ENCODE measurements around the gene AGMAT. TPM values are rescaled to one million over a fixed set of nuclear protein-coding genes. Genes with fewer than 3 reads are reported as not detected.

AGMAT gene
- total RNA-seq, 2 experiments from 2014 or later = 3.8 to 4.6 TPM

DNA sequence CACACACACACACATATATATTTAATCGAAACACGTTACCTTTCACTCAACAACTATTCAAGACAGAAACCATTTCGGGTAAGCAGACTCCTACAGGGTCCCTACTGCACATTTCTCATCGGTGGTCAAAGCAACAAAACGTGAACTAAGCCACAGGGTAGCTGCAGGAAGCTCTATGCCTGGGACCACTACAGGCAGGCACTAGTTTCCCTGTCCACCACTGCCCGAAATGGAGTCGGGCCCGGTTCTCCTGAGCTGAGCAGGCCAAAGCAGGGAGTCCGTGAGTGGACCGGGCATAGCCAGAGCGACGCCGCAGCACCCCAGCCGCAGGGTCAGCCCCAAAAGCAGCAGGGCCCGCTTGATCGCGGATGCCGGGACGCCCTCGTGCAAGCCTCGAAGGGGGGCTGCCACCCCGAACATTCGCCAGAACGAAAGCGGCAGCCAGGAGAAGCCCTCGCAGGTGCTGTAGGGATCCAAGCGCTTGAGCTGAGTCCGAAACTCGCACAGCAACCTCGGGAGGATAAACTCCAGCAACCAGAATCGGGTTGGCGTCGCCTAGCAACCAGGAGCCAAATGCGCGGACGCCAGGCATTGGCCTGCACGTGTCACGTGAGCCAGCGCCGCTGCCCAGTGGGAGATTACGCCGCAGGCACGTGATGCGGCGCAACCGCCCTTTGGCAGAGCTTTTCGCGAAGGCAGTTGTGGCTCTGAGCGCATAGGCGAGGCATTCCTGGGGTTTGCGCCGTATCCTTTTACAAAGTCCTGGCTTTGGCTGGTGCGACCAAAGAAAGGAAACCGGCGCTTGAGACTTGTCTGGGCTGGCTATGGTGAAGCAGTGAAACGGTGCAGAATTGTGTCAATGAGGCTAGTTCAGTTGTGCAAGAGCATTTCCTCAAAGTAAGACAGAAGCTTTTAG, 18.5 kb upstream of the AGMAT start:
- peak overlapping the region; percentile 80 for H3K27ac Mint-ChIP-seq
- POLR2A ChIA-PET = interaction anchor here (0.6 to 3.0 kb wide), 14 partner anchors 10 to 760 kb away, joined by 3 to 34 read pairs (median 4); partner anchors contain the start of genes DNAJC16 and ZBTB17
- H3K9me3 Mint-ChIP-seq = no peaks in the 10 kb centered on the region
- H3K27me3 Mint-ChIP-seq = no peaks in the 10 kb centered on the region
- H3K9me3 ChIP-seq (ENCODE audit: control insufficient read depth in 1 of 2, insufficient read depth in 1 of 2, low read length in 2 of 2) = peaks cover 0 to 3% of the 10 kb centered on the region in 2 experiments
- DNase-seq = peak; percentile 85 to 98 (median 90)
- intact Hi-C loops (cut with DNase I, micrococcal nuclease) = loop anchor here (1.0 to 5.0 kb wide), 3 partner anchors 13 to 76 kb away; partner anchors contain the start of genes DDI2 (in 2 of the 2) and DNAJC16 (in 1 of the 2)
- H3K4me1 ChIP-seq (ENCODE audit: insufficient read depth, low read length) = peaks cover 15% of the 10 kb centered on the region
- TF ChIP-seq, protein P1, sequence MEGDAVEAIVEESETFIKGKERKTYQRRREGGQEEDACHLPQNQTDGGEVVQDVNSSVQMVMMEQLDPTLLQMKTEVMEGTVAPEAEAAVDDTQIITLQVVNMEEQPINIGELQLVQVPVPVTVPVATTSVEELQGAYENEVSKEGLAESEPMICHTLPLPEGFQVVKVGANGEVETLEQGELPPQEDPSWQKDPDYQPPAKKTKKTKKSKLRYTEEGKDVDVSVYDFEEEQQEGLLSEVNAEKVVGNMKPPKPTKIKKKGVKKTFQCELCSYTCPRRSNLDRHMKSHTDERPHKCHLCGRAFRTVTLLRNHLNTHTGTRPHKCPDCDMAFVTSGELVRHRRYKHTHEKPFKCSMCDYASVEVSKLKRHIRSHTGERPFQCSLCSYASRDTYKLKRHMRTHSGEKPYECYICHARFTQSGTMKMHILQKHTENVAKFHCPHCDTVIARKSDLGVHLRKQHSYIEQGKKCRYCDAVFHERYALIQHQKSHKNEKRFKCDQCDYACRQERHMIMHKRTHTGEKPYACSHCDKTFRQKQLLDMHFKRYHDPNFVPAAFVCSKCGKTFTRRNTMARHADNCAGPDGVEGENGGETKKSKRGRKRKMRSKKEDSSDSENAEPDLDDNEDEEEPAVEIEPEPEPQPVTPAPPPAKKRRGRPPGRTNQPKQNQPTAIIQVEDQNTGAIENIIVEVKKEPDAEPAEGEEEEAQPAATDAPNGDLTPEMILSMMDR (IDR thresholded peaks at IDR 0.05) = no peak
- peak; percentile 98 for ATAC-seq (ENCODE audit: poor library complexity)
- no peaks in the 10 kb centered on the region for H3K27me3 ChIP-seq (ENCODE audit: control insufficient read depth in 1 of 2, insufficient read depth in 2 of 2, low read length in 2 of 2)
- no peaks in the 10 kb centered on the region for H3K36me3 ChIP-seq (ENCODE audit: insufficient read depth, low read length)
- peak overlapping the region; percentile 65 for H3K4me3 Mint-ChIP-seq
- peaks cover 13% of the 10 kb centered on the region for H3K4me1 Mint-ChIP-seq (ENCODE audit: low read depth)
- H3K27ac ChIP-seq (ENCODE audit: low read depth in 1 of 2, low read length in 2 of 2) = peak overlapping the region; percentile 47 to 49
- no peaks in the 10 kb centered on the region for H3K36me3 Mint-ChIP-seq (ENCODE audit: low read depth)
- CTCF ChIA-PET = interaction anchor here (1.1 to 2.1 kb wide), 3 partner anchors 13 to 19 kb away, joined by 5 read pairs; partner anchors contain the start of gene AGMAT
- H3K4me3 ChIP-seq (ENCODE audit: low read length) = peak overlapping the region; percentile 95

DNA sequence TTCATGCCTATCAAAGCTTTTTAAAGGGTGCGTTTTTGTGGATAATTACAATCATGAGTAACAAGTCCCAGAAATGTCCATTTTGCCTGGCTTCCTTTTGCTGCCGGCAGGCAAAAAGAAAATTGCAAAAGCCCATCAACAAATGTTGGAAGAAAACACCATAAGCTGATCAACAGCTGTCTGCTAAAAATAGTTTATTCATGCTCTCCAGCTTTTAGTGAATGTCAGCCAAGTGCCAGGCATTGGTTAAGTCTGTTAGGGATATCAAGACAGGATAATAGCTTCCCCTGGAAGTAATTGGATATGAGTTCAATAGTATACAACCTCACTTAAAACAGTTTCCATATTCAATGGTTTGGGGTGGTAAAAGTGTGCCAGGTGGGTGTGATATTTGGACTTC, 13.6 kb upstream of the AGMAT start:
- H3K4me3 ChIP-seq (ENCODE audit: low read length) = no peak overlapping the region
- H3K4me3 Mint-ChIP-seq = no peak overlapping the region
- DNase-seq (no peak), ATAC-seq (ENCODE audit: poor library complexity) (no peak)
- H3K9me3 Mint-ChIP-seq = no peaks in the 10 kb centered on the region
- peaks cover 4% of the 10 kb centered on the region for H3K4me1 Mint-ChIP-seq (ENCODE audit: low read depth)
- intact Hi-C loops (cut with DNase I, micrococcal nuclease) = no loop called here
- no peaks in the 10 kb centered on the region for H3K36me3 ChIP-seq (ENCODE audit: insufficient read depth, low read length)
- H3K27me3 ChIP-seq (ENCODE audit: control insufficient read depth in 1 of 2, insufficient read depth in 2 of 2, low read length in 2 of 2) = no peaks in the 10 kb centered on the region
- peaks cover 7% of the 10 kb centered on the region for H3K4me1 ChIP-seq (ENCODE audit: insufficient read depth, low read length)
- no peak overlapping the region for H3K27ac ChIP-seq (ENCODE audit: low read depth in 1 of 2, low read length in 2 of 2)
- CTCF ChIA-PET = no interaction called here
- TF ChIP-seq, protein P1 (IDR thresholded peaks at IDR 0.05) = no peak
- H3K9me3 ChIP-seq (ENCODE audit: control insufficient read depth in 1 of 2, insufficient read depth in 1 of 2, low read length in 2 of 2) = no peaks in the 10 kb centered on the region
- no peak overlapping the region for H3K27ac Mint-ChIP-seq
- POLR2A ChIA-PET = interaction anchor here (1.0 kb wide), 1 partner anchor 19 kb away, joined by 3 read pairs; no protein-coding TSS in a partner anchor
- no peaks in the 10 kb centered on the region for H3K36me3 Mint-ChIP-seq (ENCODE audit: low read depth)
- no peaks in the 10 kb centered on the region for H3K27me3 Mint-ChIP-seq

DNA sequence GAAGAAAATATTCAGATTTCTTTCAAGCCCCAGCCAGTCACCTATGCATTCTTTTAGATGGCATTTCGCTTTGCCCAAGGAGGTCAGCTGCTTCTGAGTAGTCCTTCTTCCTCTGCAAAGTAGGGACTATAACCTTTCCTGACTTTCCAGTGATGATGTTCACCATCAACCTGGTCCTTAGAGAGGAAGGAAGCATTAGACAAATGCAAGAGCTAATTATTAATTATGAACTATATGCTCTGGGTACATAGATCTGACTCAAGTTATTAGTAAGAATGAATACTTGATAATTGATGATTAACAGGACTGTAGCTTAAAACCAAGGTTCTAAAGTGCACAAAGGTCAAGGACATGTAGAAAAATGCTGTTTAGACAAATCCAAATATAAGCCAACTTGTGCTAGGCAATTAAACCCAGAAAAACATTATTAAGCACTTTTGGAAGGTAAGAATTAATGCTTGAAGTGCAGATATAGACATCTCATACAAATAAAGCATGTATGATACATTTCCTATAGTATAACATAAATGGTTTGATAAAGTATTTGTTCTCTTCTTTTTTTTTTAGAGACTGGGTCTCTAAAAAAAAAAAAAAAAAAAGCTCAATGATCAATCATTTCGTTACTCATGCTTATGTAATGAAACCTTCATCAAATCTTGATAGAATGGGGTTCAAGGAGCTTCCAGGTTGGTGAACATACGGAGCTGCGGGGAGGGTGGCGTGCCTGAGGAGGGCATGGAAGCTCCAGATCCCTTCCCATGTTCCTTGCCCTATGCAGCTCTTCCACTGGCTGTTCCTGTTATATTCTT, 11.2 kb upstream of the AGMAT start:
- no peaks in the 10 kb centered on the region for H3K36me3 ChIP-seq (ENCODE audit: insufficient read depth, low read length)
- intact Hi-C loops (cut with DNase I, micrococcal nuclease) = loop anchor here (1.0 to 2.0 kb wide), 2 partner anchors 21 to 145 kb away; partner anchors contain the start of gene DDI2 (in 1 of the 2)
- no peaks in the 10 kb centered on the region for H3K27me3 ChIP-seq (ENCODE audit: control insufficient read depth in 1 of 2, insufficient read depth in 2 of 2, low read length in 2 of 2)
- Mint-ChIP-seq H3K9me3 (no peaks in the 10 kb centered on the region), H3K27ac (no peak overlapping the region), H3K4me3 (no peak overlapping the region), H3K36me3 (ENCODE audit: low read depth) (no peaks in the 10 kb centered on the region), H3K27me3 (no peaks in the 10 kb centered on the region), H3K4me1 (ENCODE audit: low read depth) (no peaks in the 10 kb centered on the region)
- H3K27ac ChIP-seq (ENCODE audit: low read depth in 1 of 2, low read length in 2 of 2) = no peak overlapping the region
- TF ChIP-seq, protein P1 (IDR thresholded peaks at IDR 0.05) = no peak
- H3K9me3 ChIP-seq (ENCODE audit: control insufficient read depth in 1 of 2, insufficient read depth in 1 of 2, low read length in 2 of 2) = no peaks in the 10 kb centered on the region
- no peak overlapping the region for H3K4me3 ChIP-seq (ENCODE audit: low read length)
- ATAC-seq (ENCODE audit: poor library complexity) = no peak
- POLR2A ChIA-PET = no interaction called here
- CTCF ChIA-PET = interaction anchor here (0.6 to 1.1 kb wide), 4 partner anchors 15 to 145 kb away, joined by 3 to 8 read pairs (median 4); no protein-coding TSS in a partner anchor
- no peak for DNase-seq
- H3K4me1 ChIP-seq (ENCODE audit: insufficient read depth, low read length) = no peaks in the 10 kb centered on the region
